Tongue (tissue), 2 donors: ENCODE data around the gene SLN. TPM values are rescaled to one million over a fixed set of nuclear protein-coding genes. Genes with fewer than 3 reads are reported as not detected.

Experiments
- DNase-seq: peaks from one replicate; pipeline ENCODE4 v3.0.0-alpha.2; 2015
- total RNA-seq: library from RNA; depleted of rRNA; stranded (reverse); fragments of >200 nt; gene quantifications from one replicate; pipeline ENCODE4 v1.2.3, GENCODE V29; 2014

Gene SLN
- total RNA-seq = 2,034 TPM

- peak; percentile 84 for DNase-seq
These were observed at the start of gene SLN for GRCh38 chr11:107711861-107712755. Gene SLN, minus strand, starts transcription at chr11:107712056.

- DNase-seq = peak; percentile 85
These were observed 47.0 kb upstream of the SLN start for GRCh38 chr11:107758719-107759355.

- DNase-seq = no peak
These were observed 45.8 kb upstream of the SLN start for GRCh38 chr11:107757661-107758060.

GRCh38 chr11:107756553-107756952 is 44.7 kb upstream of the SLN start:
- DNase-seq = no peak

- peak; percentile 65 for DNase-seq
These were observed 41.3 kb upstream of the SLN start for GRCh38 chr11:107752949-107753822.

GRCh38 chr11:107752508-107752907 is 40.7 kb upstream of the SLN start:
- DNase-seq = no peak

GRCh38 chr11:107751082-107751481 is 39.2 kb upstream of the SLN start:
- DNase-seq = no peak

- no peak for DNase-seq
These were observed 38.5 kb upstream of the SLN start for GRCh38 chr11:107750313-107750712.

GRCh38 chr11:107747622-107748021 is 35.8 kb upstream of the SLN start:
- peak; percentile 79 for DNase-seq

- peak; percentile 27 for DNase-seq
These were observed 32.9 kb upstream of the SLN start for GRCh38 chr11:107744736-107745135.

- peak; percentile 75 for DNase-seq
These were observed 31.3 kb upstream of the SLN start for GRCh38 chr11:107743191-107743590.

- DNase-seq = peak; percentile 27
These were observed 29.4 kb upstream of the SLN start for GRCh38 chr11:107741044-107741823.

- no peak for DNase-seq
These were observed 28.4 kb upstream of the SLN start for GRCh38 chr11:107740271-107740670.

- DNase-seq = no peak
These were observed 24.7 kb upstream of the SLN start for GRCh38 chr11:107736546-107736945.

GRCh38 chr11:107733518-107733917 is 21.7 kb upstream of the SLN start:
- DNase-seq = no peak

GRCh38 chr11:107732689-107733051 is 20.8 kb upstream of the SLN start:
- no peak for DNase-seq

GRCh38 chr11:107731941-107732688 is 20.3 kb upstream of the SLN start:
- DNase-seq = no peak

GRCh38 chr11:107722662-107723061 is 10.8 kb upstream of the SLN start:
- peak; percentile 62 for DNase-seq

- no peak for DNase-seq
These were observed 9.4 kb upstream of the SLN start for GRCh38 chr11:107721207-107721606.

- no peak for DNase-seq
These were observed 8.5 kb upstream of the SLN start for GRCh38 chr11:107720303-107720774.
